Activated CD8-positive, alpha-beta T cell treated with anti-CD3 and anti-CD28 coated beads for 36 hours (primary cell): ENCODE results near the gene GPBP1L1. TPM values are rescaled to one million over a fixed set of nuclear protein-coding genes. Genes with fewer than 3 reads are reported as not detected.

Experiments used
- ATAC-seq: fragments of 200-7000 bp; cut with Tn5 transposase; one replicate; pipeline ENCODE4 v1.10.0; 2021; ENCODE audit warnings: mild to moderate bottlenecking, moderate library complexity
- CTCF ChIA-PET: fragments of 350-600 bp; sonication (Branson Sonifier 250); formaldehyde crosslinking; loops from one replicate; lab custom pipeline; 2021; ENCODE audit warnings: antibody characterized with exemption; lab: Charles Lee
- POLR2A ChIA-PET: fragments of 350-600 bp; sonication (Branson Sonifier 250); formaldehyde crosslinking; loops from one replicate; lab custom pipeline; 2021; ENCODE audit warnings: antibody characterized with exemption; lab: Charles Lee
- DNase-seq: peaks from one replicate; pipeline ENCODE4 v3.0.0-alpha.2; 2020
- H3K27ac Mint-ChIP-seq: one replicate; pipeline ENCODE4 v1.8.0; 2021; ENCODE audit warnings: mild to moderate bottlenecking, mixed read lengths
- H3K27me3 Mint-ChIP-seq: one replicate; pipeline ENCODE4 v1.8.0; 2021; ENCODE audit warnings: mixed read lengths
- H3K36me3 Mint-ChIP-seq: one replicate; pipeline ENCODE4 v1.8.0; 2021; ENCODE audit warnings: low read depth, mixed read lengths
- H3K4me1 Mint-ChIP-seq: one replicate; pipeline ENCODE4 v1.8.0; 2021; ENCODE audit warnings: low read depth, mixed read lengths
- H3K4me3 Mint-ChIP-seq: one replicate; pipeline ENCODE4 v1.8.0; 2021; ENCODE audit warnings: mild to moderate bottlenecking, moderate library complexity, mixed read lengths
- H3K9me3 Mint-ChIP-seq: one replicate; pipeline ENCODE4 v1.8.0; 2021; ENCODE audit warnings: mixed read lengths
- intact Hi-C: fragments of 100-400 bp; cut with micrococcal nuclease; formaldehyde crosslinking; loops from one replicate; pipeline ENCODE4 v1.10.0; 2022
- total RNA-seq, 2 experiments: library from RNA; stranded (reverse); gene quantifications; one replicate each; pipeline ENCODE4 v1.2.3, GENCODE V29; 2021
- TF ChIP-seq, protein P1 (sequence below): fragments of 200-600 bp; IDR thresholded peaks from one replicate; pipeline ENCODE4 v1.8.0; 2022; ENCODE audit warnings: antibody characterized with exemption, mild to moderate bottlenecking

The GPBP1L1 gene
- total RNA-seq, 2 experiments from 2014 or later, result 95.7 to 105 TPM

DNA sequence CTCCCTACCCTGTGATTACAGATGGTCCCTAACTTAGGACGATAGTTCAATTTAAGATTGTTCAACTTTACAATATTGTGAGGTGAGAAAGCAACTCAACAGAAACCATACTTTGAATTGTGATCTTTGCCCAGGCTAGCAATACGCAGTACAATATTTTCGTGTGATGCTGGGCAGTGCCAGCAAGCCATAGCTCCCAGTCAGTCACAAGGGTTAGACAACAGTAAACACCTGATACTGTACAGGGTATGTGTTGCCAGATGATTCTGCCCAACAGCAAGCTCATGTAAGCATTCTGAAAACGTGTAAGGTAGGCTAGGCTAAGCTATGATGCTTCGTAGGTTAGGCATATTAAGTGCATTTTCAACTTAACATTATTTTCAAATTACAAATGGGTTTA is 11.9 kb downstream of the GPBP1L1 start:
- DNase-seq, result no peak
- ChIA-PET POLR2A (interaction anchor here (0.6 to 3.2 kb wide), 4 partner anchors 10 to 147 kb away, joined by 3 to 12 read pairs (median 3); partner anchors contain the start of gene GPBP1L1), CTCF (interaction anchor here (1.4 kb wide), 1 partner anchor 10 kb away, joined by 3 read pairs; no protein-coding TSS in a partner anchor)
- Mint-ChIP-seq H3K27me3 (no peaks in the 10 kb centered on the region), H3K36me3 (peaks cover 10% of the 10 kb centered on the region), H3K4me3 (no peak overlapping the region), H3K4me1 (peaks cover 65% of the 10 kb centered on the region), H3K27ac (no peak overlapping the region), H3K9me3 (no peaks in the 10 kb centered on the region)
- no peak for ATAC-seq
- TF ChIP-seq, protein P1, sequence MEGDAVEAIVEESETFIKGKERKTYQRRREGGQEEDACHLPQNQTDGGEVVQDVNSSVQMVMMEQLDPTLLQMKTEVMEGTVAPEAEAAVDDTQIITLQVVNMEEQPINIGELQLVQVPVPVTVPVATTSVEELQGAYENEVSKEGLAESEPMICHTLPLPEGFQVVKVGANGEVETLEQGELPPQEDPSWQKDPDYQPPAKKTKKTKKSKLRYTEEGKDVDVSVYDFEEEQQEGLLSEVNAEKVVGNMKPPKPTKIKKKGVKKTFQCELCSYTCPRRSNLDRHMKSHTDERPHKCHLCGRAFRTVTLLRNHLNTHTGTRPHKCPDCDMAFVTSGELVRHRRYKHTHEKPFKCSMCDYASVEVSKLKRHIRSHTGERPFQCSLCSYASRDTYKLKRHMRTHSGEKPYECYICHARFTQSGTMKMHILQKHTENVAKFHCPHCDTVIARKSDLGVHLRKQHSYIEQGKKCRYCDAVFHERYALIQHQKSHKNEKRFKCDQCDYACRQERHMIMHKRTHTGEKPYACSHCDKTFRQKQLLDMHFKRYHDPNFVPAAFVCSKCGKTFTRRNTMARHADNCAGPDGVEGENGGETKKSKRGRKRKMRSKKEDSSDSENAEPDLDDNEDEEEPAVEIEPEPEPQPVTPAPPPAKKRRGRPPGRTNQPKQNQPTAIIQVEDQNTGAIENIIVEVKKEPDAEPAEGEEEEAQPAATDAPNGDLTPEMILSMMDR, result no peak
- intact Hi-C loops, result no loop called here

DNA sequence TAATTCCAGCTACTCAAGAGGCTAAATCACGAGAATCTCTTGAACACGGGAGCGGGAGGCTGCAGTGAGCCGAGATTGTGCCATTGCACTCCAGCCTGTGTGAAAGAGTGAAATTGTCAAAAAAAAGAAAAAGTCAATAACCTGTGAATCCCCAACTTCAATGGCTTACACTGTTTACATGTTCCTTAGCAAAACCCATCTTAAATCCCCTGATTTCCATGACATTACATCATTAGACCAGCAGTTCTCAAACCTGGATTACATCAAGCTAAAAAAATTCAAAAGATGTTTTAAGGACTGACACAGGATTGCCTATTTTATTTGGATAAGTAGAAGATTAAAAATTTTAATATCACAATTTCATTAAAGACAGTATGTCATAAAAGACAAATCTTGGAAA is 12.4 kb downstream of the GPBP1L1 start:
- ChIA-PET CTCF (interaction anchor here (1.4 kb wide), 1 partner anchor 10 kb away, joined by 3 read pairs; no protein-coding TSS in a partner anchor), POLR2A (interaction anchor here (0.6 to 3.2 kb wide), 3 partner anchors 12 to 328 kb away, joined by 3 to 12 read pairs (median 3); partner anchors contain the start of gene GPBP1L1)
- Mint-ChIP-seq H3K9me3 (no peaks in the 10 kb centered on the region), H3K27me3 (no peaks in the 10 kb centered on the region), H3K4me3 (no peak overlapping the region), H3K36me3 (peaks cover 7% of the 10 kb centered on the region), H3K27ac (no peak overlapping the region), H3K4me1 (peaks cover 61% of the 10 kb centered on the region)
- DNase-seq, result no peak
- TF ChIP-seq, protein P1, result no peak
- intact Hi-C loops, result no loop called here
- ATAC-seq, result no peak

DNA sequence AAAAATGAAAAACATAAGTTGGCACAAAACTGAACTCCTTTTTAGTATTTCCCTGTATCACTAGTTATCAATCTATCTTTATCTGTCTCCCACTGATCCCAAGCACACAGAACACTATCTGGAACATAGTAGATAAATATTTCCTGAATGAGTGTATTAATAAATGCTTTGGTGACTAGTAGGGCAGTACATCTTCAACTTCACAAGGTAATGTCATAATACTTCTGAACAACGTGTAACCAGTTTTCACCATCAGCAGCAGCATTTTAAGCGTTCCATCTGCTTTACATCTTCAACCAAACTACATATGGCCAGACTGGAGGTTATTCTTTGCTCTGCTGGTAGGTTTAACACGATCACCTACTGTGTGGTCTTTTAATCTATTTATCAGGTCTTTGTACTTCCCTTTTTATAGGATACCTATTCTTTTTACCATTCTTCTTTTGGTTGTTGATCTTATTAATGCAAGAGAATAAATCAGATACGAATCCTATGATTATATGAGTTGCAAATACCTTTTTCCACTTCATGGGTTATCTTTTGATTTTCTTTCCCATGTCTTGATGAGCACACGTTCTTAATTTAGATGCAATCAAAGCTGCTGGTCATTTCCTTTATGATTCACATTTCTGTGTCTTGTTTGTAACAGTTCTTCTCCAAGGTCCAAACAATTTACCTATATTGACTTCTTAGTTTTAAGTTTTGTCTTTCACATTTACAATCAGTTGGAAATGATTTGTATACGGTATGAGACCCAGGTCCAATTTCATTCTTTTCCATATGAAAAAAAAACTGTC is 16.3 kb downstream of the GPBP1L1 start:
- H3K4me1 Mint-ChIP-seq, result peaks cover 58% of the 10 kb centered on the region
- peak overlapping the region; percentile 34 for H3K27ac Mint-ChIP-seq
- H3K27me3 Mint-ChIP-seq, result no peaks in the 10 kb centered on the region
- TF ChIP-seq, protein P1, result no peak
- no peaks in the 10 kb centered on the region for H3K9me3 Mint-ChIP-seq
- intact Hi-C loops, result no loop called here
- no peak for DNase-seq
- H3K4me3 Mint-ChIP-seq, result no peak overlapping the region
- H3K36me3 Mint-ChIP-seq, result peaks cover 21% of the 10 kb centered on the region
- no peak for ATAC-seq
- ChIA-PET POLR2A (interaction anchor here (1.0 to 1.6 kb wide), 2 partner anchors 21 to 24 kb away, joined by 3 to 4 read pairs; no protein-coding TSS in a partner anchor), CTCF (no interaction called here)

DNA sequence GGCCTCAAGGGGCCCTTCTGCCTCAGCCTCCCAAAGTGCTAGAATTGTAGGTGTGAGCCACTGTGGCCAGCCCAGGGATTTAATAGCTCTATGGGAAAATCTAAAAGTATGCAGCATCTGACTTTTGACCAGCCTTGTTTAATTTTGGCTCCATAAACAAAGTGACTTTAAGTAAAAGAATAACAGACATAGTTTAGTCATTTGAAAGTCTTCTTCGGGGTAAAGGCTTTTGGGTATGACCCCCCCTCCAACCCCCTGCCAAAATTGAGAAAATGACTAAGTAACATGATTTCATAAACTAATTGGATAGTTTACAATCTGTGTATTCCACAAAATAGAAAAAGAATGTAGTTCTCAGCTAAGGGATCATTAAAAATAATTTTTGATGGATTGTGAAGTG is 17.0 kb downstream of the GPBP1L1 start:
- Mint-ChIP-seq H3K4me3 (no peak overlapping the region), H3K27ac (no peak overlapping the region), H3K27me3 (no peaks in the 10 kb centered on the region), H3K9me3 (no peaks in the 10 kb centered on the region), H3K36me3 (peaks cover 20% of the 10 kb centered on the region), H3K4me1 (peaks cover 54% of the 10 kb centered on the region)
- TF ChIP-seq, protein P1, result no peak
- ChIA-PET CTCF (interaction anchor here (0.6 kb wide), 1 partner anchor 301 kb away, joined by 3 read pairs; no protein-coding TSS in a partner anchor), POLR2A (interaction anchor here (0.8 to 1.8 kb wide), 7 partner anchors 9 to 83 kb away, joined by 3 to 5 read pairs (median 3); no protein-coding TSS in a partner anchor)
- DNase-seq (no peak), ATAC-seq (no peak)
- intact Hi-C loops, result no loop called here

DNA sequence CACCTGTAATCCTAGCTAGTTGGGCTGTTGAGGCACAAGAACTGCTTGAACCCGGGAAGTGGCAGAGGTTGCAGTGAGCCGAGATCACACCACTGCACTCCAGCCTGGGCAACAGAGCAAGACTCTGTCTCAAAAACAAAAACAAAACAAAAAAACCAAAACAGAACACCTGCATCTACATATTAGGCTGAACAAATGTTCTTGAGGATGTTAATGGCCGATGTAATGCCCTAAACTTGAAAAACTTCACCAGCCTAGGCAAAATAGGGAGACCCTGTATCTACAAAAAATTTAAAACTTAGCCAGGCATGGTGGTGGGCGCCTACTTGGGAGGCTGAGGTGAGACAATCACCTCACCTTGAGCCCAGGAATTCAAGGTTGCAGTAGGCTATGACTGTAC is 17.8 kb downstream of the GPBP1L1 start:
- Mint-ChIP-seq H3K4me1 (peaks cover 48% of the 10 kb centered on the region), H3K27ac (no peak overlapping the region), H3K36me3 (peaks cover 20% of the 10 kb centered on the region), H3K9me3 (no peaks in the 10 kb centered on the region), H3K4me3 (no peak overlapping the region), H3K27me3 (no peaks in the 10 kb centered on the region)
- ATAC-seq (no peak), DNase-seq (no peak)
- ChIA-PET POLR2A (interaction anchor here (0.8 to 1.8 kb wide), 6 partner anchors 8 to 83 kb away, joined by 3 to 5 read pairs (median 3); no protein-coding TSS in a partner anchor), CTCF (no interaction called here)
- intact Hi-C loops, result no loop called here
- TF ChIP-seq, protein P1, result no peak
